ENCODE measurements around the gene FEM1B.
A peak's percentile ranks its signal among the peaks of the same experiment; 100 is the strongest.

FEM1B gene

DNA sequence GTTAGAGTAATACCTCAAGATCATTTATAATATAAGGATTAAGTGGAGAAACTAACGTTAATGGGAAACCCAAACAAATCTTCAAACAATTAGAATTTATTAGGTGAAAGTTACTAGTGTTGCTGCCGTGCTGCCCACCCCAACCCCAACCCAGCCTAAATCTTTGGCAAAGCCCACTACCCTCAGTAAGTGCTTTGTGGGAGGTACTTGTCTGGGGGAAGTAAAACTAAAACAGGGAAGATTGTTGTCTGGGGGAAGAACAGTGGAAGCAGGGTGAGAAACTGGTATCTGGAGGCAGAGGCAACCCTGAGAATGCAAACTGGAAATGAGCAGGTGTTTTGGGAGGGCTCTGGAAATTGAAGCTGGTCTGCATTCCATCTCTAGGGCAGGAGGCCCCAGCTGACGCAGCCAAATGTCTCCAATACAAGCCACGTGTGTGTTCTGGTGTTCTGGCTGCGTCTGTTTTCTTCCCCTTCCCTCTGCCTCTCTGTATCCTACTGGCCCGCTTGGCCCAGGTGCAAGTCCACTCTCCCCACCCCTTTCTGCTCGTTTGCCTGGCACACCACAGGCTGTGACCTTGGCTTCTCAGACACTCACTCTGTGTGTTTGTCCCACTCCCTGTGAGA is 32.7 kb downstream of the FEM1B start:
- no peak for DNase-seq

DNA sequence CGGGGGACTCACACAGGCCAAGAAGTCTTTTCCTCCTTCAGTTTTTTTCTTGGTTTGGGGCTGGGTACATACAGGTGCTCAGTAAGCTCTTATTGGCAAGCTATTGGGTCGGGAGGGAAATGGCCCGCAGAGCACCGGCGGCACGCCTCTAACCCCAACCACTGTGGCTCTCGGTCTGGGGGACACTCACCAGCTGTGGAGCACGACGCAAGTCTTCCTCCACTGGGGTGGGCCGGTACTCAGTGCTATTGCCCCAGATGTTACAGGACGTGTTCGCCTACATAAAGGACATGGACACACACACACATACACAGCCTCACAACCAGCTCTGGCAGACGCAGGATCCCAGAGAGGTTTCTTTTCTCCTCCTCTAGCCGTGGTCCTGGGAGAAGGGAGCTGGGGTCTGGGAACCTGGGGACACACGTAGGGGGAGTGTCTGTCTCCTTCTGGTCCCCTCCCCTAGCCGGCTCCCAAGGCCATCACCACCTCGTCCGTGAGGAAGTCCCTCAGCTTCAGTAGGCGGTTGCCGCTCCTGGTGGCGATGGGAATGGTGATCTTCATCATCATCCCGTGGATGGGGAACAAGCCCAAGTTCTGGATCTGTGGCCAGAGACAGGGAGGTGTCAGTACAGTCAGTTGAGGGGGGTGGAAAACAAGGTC is 33.4 kb downstream of the FEM1B start:
- no peak for DNase-seq

DNA sequence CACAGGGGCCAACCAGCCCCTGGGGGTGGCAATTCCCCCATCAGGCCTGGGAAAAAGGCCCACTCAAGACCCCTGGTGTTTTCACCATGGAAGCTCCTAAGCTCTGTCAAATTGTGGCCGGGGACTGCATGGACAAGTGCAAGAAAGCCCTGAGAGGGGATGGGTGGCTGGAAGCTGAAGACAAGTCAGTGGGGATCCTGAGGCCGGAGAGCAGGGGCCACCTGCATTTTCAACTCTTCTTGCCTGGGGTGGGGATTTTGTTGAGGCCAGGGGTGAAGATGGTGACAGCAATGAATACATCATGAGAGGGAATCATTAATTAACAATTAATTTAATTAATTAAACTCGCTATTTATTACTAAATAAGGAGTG is 33.9 kb downstream of the FEM1B start:
- no peak for DNase-seq

DNA sequence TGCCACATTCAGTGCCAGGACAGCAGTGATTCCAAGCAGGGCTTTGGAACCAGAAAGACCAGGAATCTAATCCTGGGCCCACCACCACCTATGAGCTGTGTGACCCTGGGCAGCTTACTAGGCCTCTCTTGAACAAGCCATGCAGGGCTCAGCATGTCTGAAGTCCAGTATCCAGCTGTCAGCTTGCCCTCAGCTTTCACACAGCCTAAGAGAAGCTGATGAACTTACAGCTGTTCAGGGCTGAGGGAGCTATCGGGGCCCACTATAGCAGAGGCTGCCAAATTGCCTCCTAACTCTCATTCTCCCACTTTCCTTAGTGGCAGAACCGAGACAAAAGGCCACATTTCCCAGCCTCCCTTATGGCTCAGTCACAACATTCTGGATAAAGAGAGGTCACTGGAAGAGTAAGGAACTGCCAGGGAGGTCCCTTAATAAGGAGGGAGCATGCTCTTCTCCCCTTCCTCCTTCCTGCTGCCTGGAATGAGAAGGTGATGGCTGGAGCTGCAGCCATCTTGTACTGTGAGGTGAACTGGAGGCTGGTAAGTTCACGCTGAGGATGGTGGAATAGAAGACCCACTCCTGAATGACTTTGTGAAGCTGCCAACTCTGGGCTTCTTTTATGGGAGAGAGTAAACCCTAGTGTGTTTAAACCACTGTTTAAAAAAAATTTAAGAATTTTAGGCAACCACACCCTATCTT is 34.5 kb downstream of the FEM1B start:
- DNase-seq, result no peak

DNA sequence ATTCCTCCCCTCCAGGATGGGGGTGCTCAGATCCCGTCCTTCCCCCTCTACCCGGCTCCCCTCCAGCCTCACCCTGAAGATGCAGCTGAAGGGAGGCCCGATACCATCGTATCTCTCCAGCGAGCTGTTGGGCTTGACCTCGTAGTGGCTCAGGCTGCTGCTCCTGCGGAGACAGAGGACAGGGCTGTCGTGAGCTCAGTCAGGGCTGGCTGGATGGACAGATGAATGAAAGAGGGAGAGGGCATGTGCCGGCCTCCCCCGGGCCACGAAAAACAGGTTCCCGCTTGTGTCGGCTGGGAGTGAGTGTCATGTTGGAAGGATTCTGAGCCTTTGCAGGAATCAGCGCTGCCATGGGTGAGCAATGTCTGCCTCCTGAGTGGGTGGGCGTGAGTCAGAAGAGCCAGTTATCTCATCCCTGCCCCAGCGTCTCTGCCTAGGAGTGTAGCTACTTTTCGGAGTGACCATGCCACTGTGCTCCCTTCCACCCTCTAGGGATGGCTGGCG is 35.2 kb downstream of the FEM1B start:
- DNase-seq, result no peak

DNA sequence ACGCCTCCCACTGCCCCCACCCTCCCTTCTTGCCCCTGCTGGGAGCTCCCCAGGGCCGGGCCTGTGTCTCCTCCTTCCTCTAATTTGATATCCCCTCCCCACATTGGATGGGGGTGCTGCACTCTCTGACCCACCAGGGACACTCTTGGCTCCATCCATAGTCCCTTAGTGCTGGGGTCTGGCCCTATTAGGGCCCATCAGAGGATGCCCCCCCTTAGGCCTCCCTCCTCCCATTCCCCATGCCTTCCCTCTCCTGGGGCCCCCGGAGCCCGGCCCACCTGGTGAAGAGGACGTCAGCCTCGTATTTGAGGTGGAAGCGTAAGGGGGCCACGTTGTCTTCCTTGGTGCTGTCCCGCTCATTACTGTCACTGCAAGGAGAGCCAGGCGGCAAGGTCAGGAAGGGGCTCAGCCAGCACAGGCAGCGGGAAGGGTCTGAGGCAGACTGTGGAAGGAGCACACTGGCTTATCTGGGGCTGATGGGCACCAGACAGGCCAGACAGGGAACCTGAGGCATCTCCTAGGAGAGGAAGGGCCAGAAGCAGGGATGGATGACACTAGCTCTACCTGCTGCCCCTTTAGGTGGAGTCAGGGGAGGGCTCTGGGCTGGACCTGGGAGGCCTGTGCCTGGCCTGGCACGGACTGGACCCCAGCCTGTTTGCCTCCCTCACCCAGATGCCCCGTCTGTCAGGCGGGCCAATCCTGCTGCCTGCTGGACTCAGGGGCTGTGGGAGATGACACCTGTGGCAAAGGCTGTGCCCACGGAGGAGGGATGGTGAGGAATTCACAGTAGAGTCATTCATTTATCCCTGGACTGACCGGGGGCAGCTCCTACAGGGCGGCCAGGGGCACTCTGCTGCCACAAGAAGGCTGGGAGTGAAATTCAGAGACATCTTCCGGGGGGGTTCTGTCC is 36.2 kb downstream of the FEM1B start:
- no peak for DNase-seq

DNA sequence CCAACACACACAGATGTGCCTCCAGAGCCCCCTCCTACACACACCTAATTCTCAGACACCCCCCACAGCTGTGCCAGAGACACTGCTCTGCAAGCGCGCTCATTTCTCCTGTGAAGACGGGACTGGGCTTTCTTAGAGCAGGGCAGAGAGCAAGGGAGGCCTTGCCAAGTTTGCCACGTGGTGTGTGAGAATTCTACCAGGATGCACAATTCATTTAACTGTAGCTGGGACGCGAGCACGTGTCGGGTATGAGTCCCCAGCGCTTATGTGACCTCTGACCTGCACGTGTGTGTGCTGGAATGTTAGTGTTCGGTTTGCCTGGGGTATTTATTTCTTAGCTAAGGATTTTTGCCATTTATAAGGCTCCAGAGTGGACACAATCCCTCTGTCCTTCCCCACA is 37.0 kb downstream of the FEM1B start:
- no peak for DNase-seq

DNA sequence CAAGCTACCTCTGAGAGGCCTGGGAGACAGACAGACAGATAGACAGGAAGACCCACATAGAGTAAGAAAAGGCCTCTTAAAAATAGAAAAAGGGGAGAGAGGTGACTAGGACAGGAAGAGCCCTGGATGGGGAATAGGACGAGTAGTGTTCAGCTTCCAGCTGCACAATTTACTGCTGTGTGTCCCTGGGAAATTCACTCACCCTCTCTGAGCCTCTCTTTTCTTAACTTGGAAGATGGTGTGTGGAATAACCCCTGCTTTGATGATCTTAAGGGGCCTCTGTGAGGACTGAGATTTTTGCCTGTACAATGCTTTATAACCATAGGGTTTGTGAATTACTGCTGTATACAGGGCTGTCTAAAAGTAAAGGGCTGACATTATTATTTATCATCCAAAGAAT is 37.5 kb downstream of the FEM1B start:
- no peak for DNase-seq

DNA sequence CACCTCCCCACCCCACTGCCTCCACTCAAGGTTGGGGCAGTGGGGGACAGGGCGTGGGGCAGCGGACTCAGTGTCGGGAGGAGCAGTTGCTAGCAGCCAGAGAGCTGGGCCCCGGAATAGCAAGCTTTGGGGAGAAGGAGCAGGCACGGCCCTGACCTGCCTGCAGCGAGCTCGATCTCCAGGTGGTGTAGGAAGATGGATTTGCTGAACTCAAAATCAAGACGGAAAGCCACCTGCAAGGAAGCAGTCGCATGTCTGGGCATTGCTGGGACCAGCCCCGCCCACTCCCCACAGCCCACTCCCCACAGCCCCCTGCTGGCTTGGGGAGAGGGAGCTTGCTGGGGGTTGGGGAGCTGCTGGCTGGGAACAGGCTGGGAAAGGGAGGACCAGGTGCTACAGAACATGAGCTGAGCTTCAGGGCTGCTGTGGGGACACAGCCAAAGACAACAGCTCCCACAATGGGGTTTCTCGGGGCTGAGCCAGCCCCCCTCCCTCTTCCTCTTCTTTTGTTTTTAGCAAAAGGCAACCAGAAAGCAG is 38.0 kb downstream of the FEM1B start:
- no peak for DNase-seq

DNA sequence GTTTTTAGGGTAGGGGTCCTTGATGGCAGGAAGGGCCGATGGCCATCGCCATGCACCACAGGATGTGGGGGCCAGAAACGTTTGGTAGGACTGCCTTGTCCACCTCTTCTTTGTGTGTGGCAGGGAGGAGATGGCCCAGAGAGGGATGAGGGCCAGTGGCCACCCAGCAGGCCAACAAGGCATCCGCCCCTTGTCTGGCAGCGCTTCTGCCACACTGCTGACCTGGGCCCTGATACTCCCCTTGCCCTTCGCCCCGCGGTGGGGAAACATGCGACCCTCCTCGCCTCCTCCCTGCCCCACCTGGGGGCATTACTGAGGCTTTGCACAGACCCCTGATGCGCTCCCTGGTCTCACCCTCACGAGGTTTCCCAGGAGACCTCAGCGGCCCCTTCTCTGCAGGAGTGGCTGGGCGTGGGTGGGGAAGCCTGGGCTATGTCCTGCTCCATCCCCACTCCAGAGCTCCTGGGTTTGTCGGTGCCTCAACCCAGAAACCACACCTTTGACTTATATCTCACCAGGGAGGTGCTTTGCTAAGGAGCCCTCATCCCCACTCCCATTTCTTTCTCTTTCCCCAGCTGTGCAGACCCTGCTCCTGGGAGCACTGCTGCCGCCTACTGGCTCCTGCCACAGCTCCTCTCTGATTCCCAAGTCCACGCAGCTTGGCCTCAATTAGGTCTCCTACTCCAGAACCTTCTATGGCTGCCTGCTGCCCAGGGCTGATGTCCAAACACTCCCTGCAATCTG is 38.7 kb downstream of the FEM1B start:
- peak in 1 of 2 experiments; percentile 8 for DNase-seq

DNA sequence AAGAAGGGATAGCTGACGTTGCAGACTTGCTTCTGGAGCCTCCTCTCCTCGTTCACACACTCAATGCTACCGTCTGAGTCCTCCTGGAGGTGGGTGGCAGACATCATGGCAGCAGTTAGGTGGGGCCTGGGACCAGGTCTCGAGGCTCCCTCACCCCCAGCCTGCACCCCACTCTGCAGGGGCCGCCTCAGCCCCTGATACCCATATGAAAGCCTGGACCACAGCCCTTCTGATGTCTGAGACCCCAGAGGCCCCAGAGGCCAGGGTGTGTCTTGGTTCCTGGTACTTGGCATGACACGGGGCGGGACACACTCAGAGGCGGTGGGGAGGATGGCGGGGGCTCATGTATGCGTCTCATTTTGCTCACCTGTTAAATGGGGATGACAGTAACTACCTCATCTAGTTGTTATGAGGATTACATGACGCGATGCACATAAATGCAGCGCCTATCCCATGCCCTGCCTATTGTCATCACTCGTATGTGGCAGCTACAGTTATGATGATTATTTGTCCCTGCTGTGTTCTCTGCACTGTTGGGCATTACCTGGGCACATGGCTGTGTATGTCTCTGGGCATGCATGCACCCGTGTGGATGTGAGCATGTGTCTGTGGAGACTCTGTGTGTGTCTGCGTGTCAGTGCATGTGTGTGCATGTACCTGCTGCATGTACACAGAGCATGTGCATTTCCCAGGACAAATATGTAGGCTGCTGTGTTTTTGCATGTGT is 39.9 kb downstream of the FEM1B start:
- no peak for DNase-seq

DNA sequence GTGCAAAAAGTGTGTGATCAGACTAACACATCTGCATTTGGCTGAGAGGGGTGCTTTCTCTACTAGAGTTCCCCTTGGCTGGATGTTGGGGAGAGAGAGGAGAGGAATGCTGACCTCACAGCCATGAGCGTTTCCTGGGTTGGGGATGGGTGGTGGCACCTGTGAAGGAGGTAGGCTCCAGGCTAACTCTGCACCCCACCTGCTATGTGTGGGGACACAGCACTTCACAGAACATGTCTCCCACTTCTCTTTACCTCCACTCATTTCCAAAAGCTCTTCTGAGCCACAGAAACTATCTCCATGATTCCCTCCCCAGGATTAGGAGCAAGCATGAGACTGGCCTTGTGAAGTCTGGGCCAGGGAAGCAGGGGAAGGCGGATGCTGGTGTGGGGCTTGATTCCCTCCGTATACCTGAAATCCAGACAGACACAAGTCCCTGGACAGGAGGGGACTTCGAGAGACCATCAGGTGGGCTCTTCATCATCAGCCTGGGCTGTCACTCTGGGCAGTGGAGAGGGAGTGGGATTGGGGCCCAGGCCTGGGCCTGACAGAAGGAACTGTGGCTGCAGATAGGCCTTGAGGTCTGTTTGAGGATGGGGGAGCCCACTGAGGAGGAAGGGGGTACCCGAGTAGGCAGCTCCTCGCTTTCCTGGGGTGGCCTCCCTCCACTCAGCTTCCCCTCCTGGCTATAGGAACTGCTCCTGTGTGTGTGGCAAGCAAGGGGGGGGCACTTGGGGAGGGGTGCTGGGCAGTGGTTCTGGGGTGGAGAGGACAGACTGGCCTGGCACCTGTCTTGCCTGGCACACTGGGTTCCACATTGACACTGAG is 40.7 kb downstream of the FEM1B start:
- DNase-seq, result no peak

DNA sequence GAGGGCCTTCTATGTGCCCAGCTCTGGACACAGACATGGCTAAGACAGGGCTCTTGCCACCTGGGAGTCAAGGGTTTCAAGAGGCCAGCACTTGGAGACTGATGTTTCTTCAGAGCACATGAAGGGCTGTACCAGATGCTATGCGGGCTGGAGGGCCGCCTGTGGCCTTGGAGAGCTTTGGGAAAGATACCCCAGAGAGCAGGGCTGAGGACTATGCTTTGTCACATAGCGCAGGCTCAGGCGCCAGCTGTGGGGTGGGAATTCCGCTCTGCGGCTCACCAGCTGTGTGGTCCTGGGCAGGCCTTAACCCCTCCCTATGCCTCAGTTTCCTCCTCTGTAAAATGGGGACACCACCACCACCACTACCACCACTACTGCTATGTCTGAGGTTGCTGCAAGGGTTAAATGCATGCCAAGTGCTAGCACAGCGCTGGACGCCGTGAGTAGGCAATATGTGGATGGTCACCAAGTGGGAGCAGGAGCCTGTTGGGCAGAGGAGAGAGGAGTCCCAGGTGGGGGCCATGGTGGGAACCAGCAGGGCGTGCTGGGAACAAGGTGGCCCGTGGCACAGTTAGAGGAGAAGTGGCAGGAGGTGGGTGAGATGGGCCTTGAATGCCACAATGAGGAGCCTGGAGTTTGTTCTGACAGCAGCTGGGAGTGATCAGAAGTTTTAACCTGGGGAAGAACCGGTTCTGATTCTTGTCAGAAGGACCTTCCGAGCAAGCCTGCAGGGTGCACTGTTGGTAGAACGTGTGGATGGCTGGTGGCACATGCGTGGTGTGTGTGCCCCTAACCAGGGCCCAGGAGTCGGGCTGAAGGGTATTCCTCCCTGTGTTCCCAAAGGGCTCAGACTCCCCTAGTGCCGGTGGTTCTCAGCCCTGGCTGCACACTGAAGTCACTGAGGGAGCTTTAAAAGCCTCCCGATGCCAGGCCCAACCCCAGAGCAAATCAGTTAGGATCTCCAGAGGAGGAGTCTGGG is 41.7 kb downstream of the FEM1B start:
- no peak for DNase-seq

DNA sequence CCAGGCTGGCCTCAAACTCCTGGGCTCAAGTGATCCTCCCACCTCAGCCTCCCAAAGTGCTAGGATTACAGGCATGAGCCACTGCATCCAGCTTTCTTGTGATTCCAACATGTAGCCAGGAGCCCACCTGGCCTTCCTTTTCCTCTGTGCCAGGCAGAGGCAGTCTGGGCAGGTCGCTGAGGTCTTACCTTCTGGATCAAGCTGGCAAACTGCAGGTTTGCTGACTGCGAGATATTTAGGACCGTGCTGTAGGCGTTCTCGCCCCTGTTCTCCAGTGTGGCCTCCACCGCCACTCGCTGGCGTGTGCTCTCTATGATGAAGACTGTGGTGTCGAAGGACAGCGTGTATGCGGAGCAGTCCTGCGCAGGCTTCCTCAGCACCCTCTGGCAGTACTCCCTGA is 42.5 kb downstream of the FEM1B start:
- no peak for DNase-seq

DNA sequence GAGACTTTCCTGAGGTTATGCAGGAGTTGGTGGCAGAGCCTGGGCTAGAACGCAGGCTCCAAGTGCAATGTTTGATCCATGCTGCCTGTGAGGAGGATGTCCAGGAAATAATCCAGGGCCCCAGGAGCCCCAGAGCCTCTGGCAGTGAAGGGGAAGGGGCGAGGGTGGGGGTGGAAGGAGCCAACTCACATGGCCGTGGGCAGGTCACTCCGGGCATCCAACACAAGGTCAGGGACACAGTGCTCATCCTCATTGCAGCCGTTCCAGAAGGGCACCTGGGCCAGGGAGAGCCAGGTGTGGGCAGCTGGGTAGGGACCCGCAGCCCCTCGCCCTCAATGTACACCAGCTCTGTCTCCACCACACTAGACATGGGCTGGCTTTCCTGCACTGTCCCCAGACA is 43.7 kb downstream of the FEM1B start:
- no peak for DNase-seq

DNA sequence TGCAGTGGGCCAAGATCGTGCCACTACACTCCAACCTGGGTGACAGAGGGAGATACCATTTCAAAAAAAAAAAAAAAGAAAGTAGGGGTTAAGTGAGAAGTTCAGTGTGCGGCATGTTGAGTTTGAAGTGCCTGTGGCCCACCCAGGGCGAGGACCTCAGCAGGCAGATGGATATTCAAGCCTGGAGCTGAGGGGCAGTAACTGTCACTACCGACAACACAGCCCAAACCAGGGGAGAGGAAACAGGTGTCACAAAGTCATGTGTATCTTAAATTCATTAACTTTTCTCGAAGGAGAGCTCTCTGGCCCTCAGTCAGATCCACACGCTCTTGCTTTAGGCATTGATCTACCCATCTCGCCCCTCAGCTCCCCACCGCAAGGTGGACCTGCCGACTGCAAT is 45.3 kb downstream of the FEM1B start:
- DNase-seq, result no peak

DNA sequence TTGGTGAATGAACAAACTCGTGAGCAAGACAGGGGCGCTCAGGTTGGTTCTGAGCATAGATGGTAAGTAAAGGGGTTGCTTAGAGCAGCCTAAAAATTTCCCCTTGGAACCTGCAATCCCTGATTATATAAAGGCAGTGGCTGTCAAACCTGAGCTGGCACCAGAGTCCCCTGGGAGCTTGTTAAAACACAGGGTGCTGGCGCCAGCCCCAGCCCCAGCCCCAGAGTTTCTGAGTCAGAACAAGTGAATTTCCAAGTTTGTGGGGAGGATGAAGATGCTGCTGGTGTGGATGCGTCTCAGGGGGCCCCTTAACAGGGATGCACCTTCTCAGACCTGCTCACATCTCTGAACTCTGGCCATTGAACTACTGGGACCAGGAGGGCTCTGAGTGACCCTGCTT is 48.2 kb downstream of the FEM1B start:
- no peak for DNase-seq

DNA sequence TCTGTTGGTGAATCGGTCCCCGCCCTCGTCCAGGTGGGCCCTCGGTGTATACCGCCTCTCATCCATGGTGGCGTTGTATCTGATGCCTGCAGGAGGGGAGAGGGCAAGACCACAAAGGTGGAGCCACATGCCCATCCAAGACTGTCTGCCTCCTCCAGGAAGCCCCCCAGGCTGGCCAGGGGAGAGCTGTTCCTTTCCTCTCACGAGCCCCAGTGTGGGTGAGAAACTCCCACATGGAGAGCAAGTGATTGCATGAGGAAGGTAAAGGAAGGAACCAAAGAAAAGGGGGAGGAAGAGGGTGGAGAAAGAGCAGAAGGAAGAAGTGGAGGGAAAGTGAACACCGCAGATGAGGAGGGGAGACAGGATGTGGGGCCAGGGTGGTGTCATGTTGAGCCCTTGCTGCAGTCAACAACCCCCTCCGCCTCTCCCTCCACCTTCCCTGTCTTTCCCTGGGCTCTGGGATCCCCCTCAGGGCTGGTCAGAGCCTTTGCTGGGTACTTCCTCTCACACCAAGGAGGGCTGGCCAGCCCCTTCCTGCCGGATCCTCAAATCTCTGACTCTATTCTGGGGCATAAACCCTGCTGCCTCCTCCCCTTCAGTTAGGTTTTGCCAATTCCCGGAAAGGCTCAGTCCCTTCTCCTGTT is 49.3 kb downstream of the FEM1B start:
- no peak for DNase-seq

DNA sequence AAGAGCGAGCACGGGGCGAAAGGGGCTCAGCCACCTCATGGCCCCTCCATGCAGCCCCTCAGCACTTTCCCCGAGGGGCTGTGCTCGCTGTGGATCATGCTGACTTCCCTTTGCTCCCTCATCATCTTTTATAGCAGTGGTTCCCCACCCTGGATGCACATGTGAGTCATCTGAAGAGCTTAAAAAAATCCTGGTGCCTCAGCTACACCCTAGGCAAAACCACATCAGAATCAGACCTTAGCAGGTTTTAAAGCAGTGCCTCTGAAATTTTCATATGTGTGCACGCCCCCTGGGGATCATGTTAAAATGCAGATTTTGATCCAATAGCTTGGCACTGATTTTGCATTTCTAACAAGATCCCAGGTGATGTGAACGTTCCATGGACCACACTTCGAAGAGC is 50.9 kb downstream of the FEM1B start:
- no peak for DNase-seq

Measured in SW 1271 (cell line).